GM12891 (cell line): ENCODE measurements around the gene KRT5.

Experiments
- DNase-seq: peaks from one replicate; pipeline ENCODE4 v3.0.0; 2011; ENCODE audit warnings: low spot score; ENCODE audit not compliant: insufficient read length
- FAIRE-seq: peaks from 2 replicates; lab custom pipeline; 2011; peaks lifted over from hg19 to GRCh38; lab: Jason Lieb, UNC
- PAX5 ChIP-seq: IDR thresholded peaks from 2 replicates; pipeline ENCODE4 v1.6.1; 2011; ENCODE audit warnings: low read length, moderate library complexity, mild to moderate bottlenecking; ENCODE audit not compliant: insufficient read depth, severe bottlenecking
- POLR2A ChIP-seq: IDR thresholded peaks from 2 replicates; pipeline ENCODE4 v1.6.1; 2011; ENCODE audit warnings: low read depth, low read length, control low read depth
- POLR2AphosphoS5 ChIP-seq: IDR thresholded peaks from 2 replicates; pipeline ENCODE4 v1.6.1; 2011; ENCODE audit warnings: low read depth, low read length, control low read depth
- POU2F2 ChIP-seq: IDR thresholded peaks from 2 replicates; pipeline ENCODE4 v1.6.1; 2011; ENCODE audit warnings: low read depth, mild to moderate bottlenecking, control low read depth, low read length, moderate library complexity
- SPI1 ChIP-seq: IDR thresholded peaks from 2 replicates; pipeline ENCODE4 v1.6.1; 2011; ENCODE audit warnings: low read depth, low read length, control low read depth
- TAF1 ChIP-seq: IDR thresholded peaks from 2 replicates; pipeline ENCODE4 v1.6.1; 2011; ENCODE audit warnings: low read depth, low read length, control low read depth

Gene KRT5

GRCh38 chr12:52522346-52523011, 2.3 kb upstream of the KRT5 start:
- no peak for DNase-seq
- TF ChIP-seq PAX5 (no peak), POLR2A (no peak), TAF1 (no peak), POU2F2 (no peak), SPI1 (no peak), POLR2AphosphoS5 (no peak)
- no peak for FAIRE-seq

GRCh38 chr12:52521568-52522266, 1.5 kb upstream of the KRT5 start:
- no peak for FAIRE-seq
- TF ChIP-seq SPI1 (no peak), POU2F2 (no peak), POLR2AphosphoS5 (no peak), POLR2A (no peak), PAX5 (no peak), TAF1 (no peak)

GRCh38 chr12:52521175-52521567, 977 bp upstream of the KRT5 start:
- DNase-seq (no peak), FAIRE-seq (no peak)
- no peak for TF ChIP-seq TAF1

More at GRCh38 chr12:52521568-52522266, 1.5 kb upstream of the KRT5 start:
- DNase-seq: no peak

GRCh38 chr12:52519387-52519703, 849 bp downstream of the KRT5 start:
- no peak for DNase-seq
- no peak for FAIRE-seq
- TF ChIP-seq SPI1 (no peak), POLR2A (no peak), TAF1 (no peak), PAX5 (no peak), POLR2AphosphoS5 (no peak), POU2F2 (no peak)

- DNase-seq: no peak
- FAIRE-seq: no peak
- no peak for TF ChIP-seq POU2F2
- no peak for TF ChIP-seq PAX5
- no peak for TF ChIP-seq SPI1
- TF ChIP-seq TAF1: no peak
- no peak for TF ChIP-seq POLR2A
- TF ChIP-seq POLR2AphosphoS5: no peak
Observed at GRCh38 chr12:52518574-52519386, 1.4 kb downstream of the KRT5 start.

GRCh38 chr12:52517888-52518287, 2.3 kb downstream of the KRT5 start:
- TF ChIP-seq POLR2AphosphoS5: no peak
- TF ChIP-seq TAF1: no peak
- no peak for TF ChIP-seq POLR2A
- TF ChIP-seq SPI1: no peak
- TF ChIP-seq POU2F2: no peak
- TF ChIP-seq PAX5: no peak
- no peak for FAIRE-seq
- DNase-seq: no peak

GRCh38 chr12:52517005-52517835, 3.0 kb downstream of the KRT5 start:
- DNase-seq (no peak), FAIRE-seq (no peak)
- TF ChIP-seq PAX5: no peak
- no peak for TF ChIP-seq POU2F2
- no peak for TF ChIP-seq TAF1
- TF ChIP-seq POLR2AphosphoS5: no peak
- no peak for TF ChIP-seq POLR2A
- no peak for TF ChIP-seq SPI1

GRCh38 chr12:52515927-52516831, 4.0 kb downstream of the KRT5 start:
- DNase-seq: no peak
- TF ChIP-seq TAF1: no peak
- no peak for TF ChIP-seq SPI1
- no peak for TF ChIP-seq PAX5
- TF ChIP-seq POLR2A: no peak
- TF ChIP-seq POLR2AphosphoS5: no peak
- no peak for TF ChIP-seq POU2F2
- FAIRE-seq: peak; percentile 43

GRCh38 chr12:52515319-52515646, 4.9 kb downstream of the KRT5 start:
- DNase-seq (no peak), FAIRE-seq (no peak)
- TF ChIP-seq SPI1 (no peak), POLR2A (no peak), POU2F2 (no peak), PAX5 (no peak), POLR2AphosphoS5 (no peak), TAF1 (no peak)
